ENCODE results near the gene ING1.
"Not testable (repeated sequence)": the region's sequence is repeated elsewhere in the genome, so short reads cannot be mapped to it uniquely, and the experiment has no call there.

The ING1 gene

GRCh38 chr13:110715395-110716246 lies 2.1 kb downstream of the ING1 start:
- peak; percentile 100 for DNase-seq

GRCh38 chr13:110716247-110716515 lies 2.7 kb downstream of the ING1 start:
- DNase-seq: peak; percentile 15

- no peak for DNase-seq
Observed at GRCh38 chr13:110719036-110719710, 5.7 kb downstream of the ING1 start.

GRCh38 chr13:110722971-110723370 lies 9.5 kb downstream of the ING1 start:
- no peak for DNase-seq

GRCh38 chr13:110723598-110723997 lies 10.1 kb downstream of the ING1 start:
- DNase-seq: no peak

- DNase-seq: not testable (repeated sequence)
Observed at GRCh38 chr13:110726153-110726552, 12.7 kb downstream of the ING1 start.

GRCh38 chr13:110726726-110727125 lies 13.2 kb downstream of the ING1 start:
- no peak for DNase-seq

GRCh38 chr13:110731072-110731471 lies 17.6 kb downstream of the ING1 start:
- DNase-seq: no peak

GRCh38 chr13:110734561-110734960 lies 21.1 kb downstream of the ING1 start:
- no peak for DNase-seq

GRCh38 chr13:110737555-110737954 lies 24.1 kb downstream of the ING1 start:
- DNase-seq: no peak

GRCh38 chr13:110743687-110744086 lies 30.2 kb downstream of the ING1 start:
- no peak for DNase-seq

GRCh38 chr13:110746438-110746837 lies 32.9 kb downstream of the ING1 start:
- DNase-seq: peak; percentile 13

- DNase-seq: no peak
Observed at GRCh38 chr13:110748271-110748670, 34.8 kb downstream of the ING1 start.

- DNase-seq: peak; percentile 47
Observed at GRCh38 chr13:110756219-110756631, 42.7 kb downstream of the ING1 start.

- DNase-seq: no peak
Observed at GRCh38 chr13:110757296-110757695, 43.8 kb downstream of the ING1 start.

GRCh38 chr13:110758195-110758805 lies 44.8 kb downstream of the ING1 start:
- no peak for DNase-seq

GRCh38 chr13:110759710-110760109 lies 46.2 kb downstream of the ING1 start:
- DNase-seq: peak; percentile 48

GRCh38 chr13:110760611-110761010 lies 47.1 kb downstream of the ING1 start:
- no peak for DNase-seq

GRCh38 chr13:110766671-110767430 lies 53.4 kb downstream of the ING1 start:
- DNase-seq: no peak

GRCh38 chr13:110767476-110767875 lies 54.0 kb downstream of the ING1 start:
- no peak for DNase-seq

GRCh38 chr13:110769097-110769496 lies 55.6 kb downstream of the ING1 start:
- no peak for DNase-seq

GRCh38 chr13:110770678-110771077 lies 57.2 kb downstream of the ING1 start:
- DNase-seq: no peak

- peak; percentile 39 for DNase-seq
Observed at GRCh38 chr13:110771194-110771593, 57.7 kb downstream of the ING1 start.

All from fibroblast of skin of back (primary cell).